ENCODE measurements around the gene ZAR1. TPM values are rescaled to one million over a fixed set of nuclear protein-coding genes. Genes with fewer than 3 reads are reported as not detected.

ZAR1 gene
- total RNA-seq, 1 donor, result not detected

GRCh38 chr4:48461000-48461399 is 29.1 kb upstream of the ZAR1 start:
- Histone ChIP-seq H3K9me3 (ENCODE audit: low read depth, low read length) (no peaks in the 10 kb centered on the region), H3K4me3 (ENCODE audit: insufficient read depth, low read length) (no peak overlapping the region), H3K27ac (ENCODE audit: low read depth, low read length) (no peak overlapping the region), H3K79me2 (ENCODE audit: insufficient read depth, low read length) (no peaks in the 10 kb centered on the region), H3K27me3 (ENCODE audit: insufficient read depth, low read length) (peaks cover 2% of the 10 kb centered on the region), H2AFZ (ENCODE audit: low read length) (no peak overlapping the region), H3K4me1 (ENCODE audit: insufficient read depth, low read length) (no peaks in the 10 kb centered on the region), H4K20me1 (ENCODE audit: insufficient read depth, low read length) (no peaks in the 10 kb centered on the region), H3K4me2 (ENCODE audit: insufficient read depth, low read length) (no peak overlapping the region), H3K36me3 (ENCODE audit: insufficient read depth, low read length) (no peaks in the 10 kb centered on the region)
- no peak for TF ChIP-seq CTCF (IDR thresholded peaks at IDR 0.05; ENCODE audit: extremely low read depth, low read depth, low read length)
- no peak for DNase-seq (ENCODE audit: insufficient read length, low spot score, missing footprints)

GRCh38 chr4:48462363-48462762 is 27.7 kb upstream of the ZAR1 start:
- Histone ChIP-seq H3K36me3 (ENCODE audit: insufficient read depth, low read length) (no peaks in the 10 kb centered on the region), H3K4me2 (ENCODE audit: insufficient read depth, low read length) (no peak overlapping the region), H3K4me3 (ENCODE audit: insufficient read depth, low read length) (no peak overlapping the region), H2AFZ (ENCODE audit: low read length) (no peak overlapping the region), H3K79me2 (ENCODE audit: insufficient read depth, low read length) (no peaks in the 10 kb centered on the region), H3K27me3 (ENCODE audit: insufficient read depth, low read length) (peaks cover 2% of the 10 kb centered on the region), H3K9me3 (ENCODE audit: low read depth, low read length) (no peaks in the 10 kb centered on the region), H4K20me1 (ENCODE audit: insufficient read depth, low read length) (no peaks in the 10 kb centered on the region), H3K4me1 (ENCODE audit: insufficient read depth, low read length) (no peaks in the 10 kb centered on the region), H3K27ac (ENCODE audit: low read depth, low read length) (no peak overlapping the region)
- DNase-seq (ENCODE audit: insufficient read length, low spot score, missing footprints), result no peak
- no peak for TF ChIP-seq CTCF (IDR thresholded peaks at IDR 0.05; ENCODE audit: extremely low read depth, low read depth, low read length)

- H3K4me1 ChIP-seq (ENCODE audit: insufficient read depth, low read length), result peaks cover 11% of the 10 kb centered on the region
- no peaks in the 10 kb centered on the region for H3K9me3 ChIP-seq (ENCODE audit: low read depth, low read length)
- DNase-seq (ENCODE audit: insufficient read length, low spot score, missing footprints), result no peak
- H3K4me2 ChIP-seq (ENCODE audit: insufficient read depth, low read length), result peak overlapping the region; percentile 16
- H2AFZ ChIP-seq (ENCODE audit: low read length), result peak overlapping the region; percentile 54
- H4K20me1 ChIP-seq (ENCODE audit: insufficient read depth, low read length), result no peaks in the 10 kb centered on the region
- H3K27me3 ChIP-seq (ENCODE audit: insufficient read depth, low read length), result peaks cover 2% of the 10 kb centered on the region
- no peak for TF ChIP-seq CTCF (IDR thresholded peaks at IDR 0.05; ENCODE audit: extremely low read depth, low read depth, low read length)
- H3K36me3 ChIP-seq (ENCODE audit: insufficient read depth, low read length), result no peaks in the 10 kb centered on the region
- peak overlapping the region; percentile 0 for H3K4me3 ChIP-seq (ENCODE audit: insufficient read depth, low read length)
- no peaks in the 10 kb centered on the region for H3K79me2 ChIP-seq (ENCODE audit: insufficient read depth, low read length)
- H3K27ac ChIP-seq (ENCODE audit: low read depth, low read length), result no peak overlapping the region
Observed at GRCh38 chr4:48467442-48467841, 22.6 kb upstream of the ZAR1 start.

GRCh38 chr4:48467891-48468290 is 22.2 kb upstream of the ZAR1 start:
- H3K79me2 ChIP-seq (ENCODE audit: insufficient read depth, low read length), result no peaks in the 10 kb centered on the region
- H3K4me3 ChIP-seq (ENCODE audit: insufficient read depth, low read length), result no peak overlapping the region
- H3K4me2 ChIP-seq (ENCODE audit: insufficient read depth, low read length), result peak overlapping the region; percentile 16
- no peaks in the 10 kb centered on the region for H3K36me3 ChIP-seq (ENCODE audit: insufficient read depth, low read length)
- no peak overlapping the region for H2AFZ ChIP-seq (ENCODE audit: low read length)
- H3K9me3 ChIP-seq (ENCODE audit: low read depth, low read length), result no peaks in the 10 kb centered on the region
- H3K4me1 ChIP-seq (ENCODE audit: insufficient read depth, low read length), result peaks cover 11% of the 10 kb centered on the region
- H3K27me3 ChIP-seq (ENCODE audit: insufficient read depth, low read length), result peaks cover 2% of the 10 kb centered on the region
- no peaks in the 10 kb centered on the region for H4K20me1 ChIP-seq (ENCODE audit: insufficient read depth, low read length)
- TF ChIP-seq CTCF (IDR thresholded peaks at IDR 0.05; ENCODE audit: extremely low read depth, low read depth, low read length), result no peak
- no peak overlapping the region for H3K27ac ChIP-seq (ENCODE audit: low read depth, low read length)
- DNase-seq (ENCODE audit: insufficient read length, low spot score, missing footprints), result no peak
